ENCODE data around the gene GBX1.
A peak's percentile ranks its signal among the peaks of the same experiment; 100 is the strongest.

Gene GBX1

DNA sequence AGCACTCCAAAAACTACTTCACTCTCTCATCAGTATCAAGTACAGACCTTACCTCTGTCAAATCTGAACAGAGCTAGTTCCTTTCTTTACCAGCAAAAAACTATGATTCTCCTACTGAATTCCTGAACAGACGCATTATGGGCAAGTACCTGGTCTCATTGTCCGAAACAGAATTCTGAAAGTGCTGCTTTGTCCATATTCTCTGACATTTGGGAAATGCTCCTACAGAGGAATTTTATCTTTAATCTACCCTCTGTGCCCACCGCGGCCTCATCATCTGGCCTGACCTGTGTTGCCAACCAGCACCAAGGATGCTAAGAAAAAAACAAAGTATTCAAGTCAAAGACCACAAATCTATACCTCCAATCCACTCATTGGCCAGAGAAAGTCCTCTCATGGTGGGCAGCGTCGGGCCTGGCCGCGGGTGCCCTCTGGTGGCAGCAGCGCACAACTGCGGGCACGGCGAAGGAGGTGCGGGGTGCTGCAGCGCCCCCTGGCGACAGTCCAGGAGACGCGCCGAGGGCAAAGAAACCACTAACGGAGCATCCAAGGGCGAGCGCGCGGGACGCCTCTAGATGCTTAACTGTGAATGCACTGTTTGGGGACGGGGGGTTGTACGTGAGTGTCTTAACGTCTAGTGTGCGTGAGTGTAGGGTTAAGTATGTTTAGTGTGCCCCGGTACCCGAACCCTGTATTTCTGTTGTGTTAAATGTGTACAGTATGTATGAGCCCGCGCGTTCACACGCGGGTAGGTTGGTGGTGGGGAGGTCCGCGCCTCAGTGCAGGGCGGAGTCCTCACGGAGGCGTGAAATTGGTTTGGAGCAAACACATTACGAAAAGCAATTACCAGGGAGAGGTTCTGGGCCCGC lies 5.0 kb upstream of the GBX1 start:
- DNase-seq, result peak; percentile 25

- DNase-seq, result no peak
These were observed 1.3 kb upstream of the GBX1 start for GRCh38 chr7:151168787-151169162.

- no peak for DNase-seq
These were observed 701 bp upstream of the GBX1 start for GRCh38 chr7:151168003-151168786.

GRCh38 chr7:151166629-151167196 lies 781 bp downstream of the GBX1 start:
- no peak for DNase-seq

- no peak for DNase-seq
These were observed 5.7 kb downstream of the GBX1 start for GRCh38 chr7:151161757-151162156.

DNA sequence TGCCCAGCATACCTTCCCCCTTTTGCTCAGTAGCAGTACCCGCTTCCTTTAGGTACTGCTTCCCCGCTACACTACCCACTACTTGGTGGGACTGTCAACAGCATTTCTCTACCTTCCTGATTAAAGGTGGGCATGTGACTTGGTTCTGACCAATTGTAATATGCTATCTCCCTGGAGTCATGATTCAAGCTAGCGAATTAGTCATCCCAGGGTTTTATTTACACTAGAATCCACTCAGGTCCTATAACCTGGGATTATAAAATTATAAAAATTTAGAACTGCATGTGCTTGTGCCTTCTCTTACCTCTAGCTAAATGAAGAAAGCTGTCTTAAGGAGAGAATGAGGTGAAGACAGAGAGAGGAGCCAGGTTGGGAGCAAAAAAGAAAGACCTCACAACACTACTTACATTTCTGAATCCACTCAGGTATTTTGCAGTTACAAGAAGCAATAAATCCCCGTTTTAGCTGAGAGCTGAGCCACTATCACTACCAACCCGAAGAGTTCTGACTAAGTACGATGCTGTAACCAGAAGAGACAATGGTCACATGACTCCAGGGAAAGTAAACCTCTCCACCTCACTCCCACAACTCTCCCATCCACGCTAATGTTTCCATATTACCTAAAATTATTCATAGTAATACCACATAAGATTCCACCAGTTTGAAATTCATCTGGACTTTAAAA lies 9.7 kb downstream of the GBX1 start:
- no peak for DNase-seq

DNA sequence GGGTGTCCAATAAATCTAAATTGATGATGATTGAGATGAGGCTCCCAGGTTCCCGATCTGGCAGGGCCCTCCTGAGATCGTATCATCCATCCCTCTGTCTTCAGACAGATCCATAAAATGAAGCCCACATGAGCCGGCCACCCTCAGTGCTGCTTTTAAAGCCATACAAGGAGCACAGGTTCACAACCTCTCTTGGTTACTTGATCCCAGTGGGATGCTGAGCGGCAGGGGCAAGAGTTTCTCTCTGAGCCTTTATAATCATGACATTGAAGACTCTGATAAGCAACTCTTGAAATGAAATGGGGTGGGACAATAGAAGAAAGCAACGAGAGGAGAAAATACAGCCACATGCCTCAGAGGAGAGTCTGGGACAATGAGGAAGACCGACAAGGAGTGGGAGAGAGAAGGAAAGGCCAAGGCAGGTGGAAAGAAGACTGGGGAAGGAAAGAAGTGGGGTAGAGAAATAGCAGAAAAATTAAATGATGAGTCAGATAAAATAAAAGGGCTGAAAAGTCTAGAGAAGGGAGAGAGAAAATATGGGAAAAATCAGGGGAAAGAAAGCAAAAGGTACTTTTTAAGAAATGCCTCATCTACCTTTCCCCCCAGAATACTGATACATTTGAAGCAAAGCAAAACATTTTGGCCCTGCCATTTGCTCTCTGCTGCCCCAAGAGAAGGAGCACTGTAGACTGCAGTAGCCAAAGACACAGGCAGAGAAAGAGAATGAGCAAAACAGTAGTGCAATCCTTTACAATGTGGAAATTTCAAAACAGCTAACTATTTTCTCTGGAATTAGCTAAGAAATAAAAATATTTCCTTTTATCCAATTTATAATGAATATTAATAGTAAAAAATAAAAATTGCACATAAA lies 14.6 kb downstream of the GBX1 start:
- DNase-seq, result no peak

DNA sequence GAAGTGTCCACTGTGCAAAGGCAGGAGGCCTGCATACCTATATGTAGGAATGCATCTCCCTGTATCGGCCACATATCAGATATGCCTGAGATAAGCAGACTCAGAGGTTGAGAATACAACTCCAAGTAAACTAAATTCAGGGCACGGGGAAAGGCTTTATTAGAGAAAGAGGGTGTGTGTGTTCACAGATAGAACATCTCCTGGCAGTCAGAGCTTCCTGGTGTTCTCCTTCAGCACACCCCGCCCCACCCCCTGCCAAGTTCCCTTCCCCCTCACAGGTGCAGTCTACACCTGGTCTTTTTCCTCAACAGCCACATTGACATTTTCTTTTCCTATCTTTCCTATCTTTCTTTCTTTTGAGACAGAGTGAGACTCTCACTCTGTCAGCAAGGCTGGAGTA lies 17.1 kb downstream of the GBX1 start:
- DNase-seq, result no peak

- no peak for DNase-seq
These were observed 18.9 kb downstream of the GBX1 start for GRCh38 chr7:151148319-151149259.

- DNase-seq, result no peak
These were observed 20.7 kb downstream of the GBX1 start for GRCh38 chr7:151146761-151147160.

- DNase-seq, result no peak
These were observed 23.1 kb downstream of the GBX1 start for GRCh38 chr7:151144387-151144786.

GRCh38 chr7:151143261-151144015 lies 24.1 kb downstream of the GBX1 start:
- peak; percentile 97 for DNase-seq

DNA sequence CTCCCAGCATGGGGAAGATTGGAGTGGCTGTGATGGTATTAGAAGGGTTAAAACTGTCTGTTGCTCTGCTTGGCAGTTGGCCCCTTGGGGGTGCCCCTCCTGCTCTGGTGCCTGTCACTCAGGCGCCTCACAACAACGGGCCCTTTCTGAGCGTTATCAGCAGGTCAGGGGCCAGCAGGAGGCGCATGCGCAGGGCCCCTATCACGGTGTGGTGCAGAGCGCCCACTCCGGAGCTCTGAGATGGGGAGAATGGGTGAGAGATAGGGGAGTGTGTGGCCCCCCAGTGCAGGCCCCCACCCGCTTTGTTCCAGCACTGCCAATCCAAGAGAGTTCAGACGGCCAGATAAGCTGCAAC lies 24.8 kb downstream of the GBX1 start:
- peak; percentile 49 for DNase-seq

DNA sequence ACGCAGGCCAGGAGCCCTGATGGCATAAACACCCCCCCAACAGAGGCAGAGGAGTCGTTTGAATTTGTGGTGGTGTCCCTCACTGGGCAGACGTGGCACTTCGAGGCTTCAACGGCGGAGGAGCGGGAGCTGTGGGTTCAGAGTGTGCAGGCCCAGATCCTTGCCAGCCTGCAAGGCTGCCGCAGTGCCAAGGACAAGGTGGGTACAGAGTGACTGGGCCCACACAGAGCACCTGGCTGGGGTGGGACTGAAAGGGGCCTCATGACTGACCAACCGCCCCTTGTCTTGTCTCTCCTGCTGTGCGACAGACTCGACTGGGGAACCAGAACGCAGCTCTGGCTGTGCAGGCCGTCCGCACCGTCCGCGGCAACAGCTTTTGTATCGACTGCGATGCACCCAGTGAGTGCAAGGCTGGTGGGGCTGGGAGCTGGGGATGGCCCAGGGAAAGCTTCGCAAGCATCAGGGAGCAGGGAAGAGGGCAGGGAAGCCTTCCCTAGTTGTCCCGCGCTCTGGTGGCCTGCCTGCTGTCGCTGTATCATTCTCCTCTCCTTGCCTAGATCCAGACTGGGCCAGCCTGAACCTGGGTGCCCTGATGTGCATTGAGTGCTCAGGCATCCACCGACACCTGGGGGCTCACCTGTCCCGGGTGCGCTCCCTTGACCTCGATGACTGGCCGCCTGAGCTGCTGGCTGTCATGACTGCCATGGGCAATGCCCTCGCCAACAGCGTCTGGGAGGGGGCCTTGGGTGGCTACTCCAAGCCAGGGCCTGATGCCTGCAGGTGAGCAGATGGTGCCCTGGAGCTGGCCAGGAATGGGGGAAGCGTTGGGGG lies 25.4 kb downstream of the GBX1 start:
- peak; percentile 47 for DNase-seq

- DNase-seq, result peak; percentile 94
These were observed 26.1 kb downstream of the GBX1 start for GRCh38 chr7:151141311-151141854.

GRCh38 chr7:151140826-151141225 lies 26.7 kb downstream of the GBX1 start:
- no peak for DNase-seq

DNA sequence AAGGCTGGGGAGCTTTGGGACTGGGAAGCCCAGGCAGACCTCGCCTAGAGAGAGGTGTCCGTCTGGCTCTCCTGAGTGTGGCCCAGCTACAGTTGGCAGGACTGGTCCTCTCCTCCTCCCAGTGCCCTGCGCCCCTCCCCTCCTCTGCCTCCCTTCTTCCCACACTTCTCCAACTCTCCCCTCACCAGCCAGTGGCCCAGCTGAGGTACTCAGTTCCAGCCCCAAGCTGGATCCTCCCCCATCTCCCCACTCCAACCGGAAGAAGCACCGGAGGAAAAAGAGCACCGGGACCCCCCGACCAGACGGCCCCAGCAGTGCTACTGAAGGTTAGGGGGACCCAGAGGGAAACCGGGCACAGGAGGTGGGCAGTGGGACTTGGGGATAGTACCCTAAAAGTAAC lies 27.7 kb downstream of the GBX1 start:
- no peak for DNase-seq

DNA sequence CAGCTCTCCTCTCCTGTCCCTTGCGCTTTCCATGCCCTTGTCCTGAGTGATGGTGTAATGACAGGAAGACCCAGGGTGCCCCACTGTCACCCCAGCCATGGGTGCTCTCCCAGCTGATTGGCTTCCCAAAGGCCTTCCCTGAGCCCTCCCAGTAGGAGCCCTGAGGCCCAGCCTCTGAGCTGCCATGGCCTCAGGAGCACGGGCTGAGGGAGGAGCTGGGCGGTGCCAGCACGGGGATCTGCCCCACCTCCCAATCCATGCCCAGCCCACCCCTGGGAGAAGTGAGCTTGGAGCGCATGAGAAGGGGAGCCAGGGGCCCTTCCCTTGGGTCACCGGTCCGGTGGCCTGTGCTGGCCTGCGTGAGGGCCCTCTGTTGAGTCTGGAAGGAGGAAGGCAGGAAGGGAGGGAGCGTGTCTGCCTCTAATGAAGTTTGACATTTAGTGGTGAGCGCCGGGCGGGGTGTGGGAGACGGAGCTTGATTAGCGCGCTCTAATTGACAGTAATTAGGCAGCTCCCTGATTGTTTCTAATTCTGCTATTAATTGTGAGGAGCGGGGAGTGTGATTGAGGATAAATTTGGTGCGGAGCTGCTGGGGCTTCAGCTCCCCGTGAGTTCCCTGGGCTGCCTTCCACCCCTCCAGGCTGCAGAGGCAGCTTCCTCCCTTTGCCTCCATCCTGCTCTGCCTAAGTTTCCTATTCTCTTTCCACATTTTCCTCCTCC lies 28.3 kb downstream of the GBX1 start:
- no peak for DNase-seq

Measured in DMS 273 treated with DMSO at 0.1 percent for 48 hours (cell line).